K562 (cell line): ENCODE results near the gene CCNY. TPM values are rescaled to one million over a fixed set of nuclear protein-coding genes. Genes with fewer than 3 reads are reported as not detected.
A peak's percentile ranks its signal among the peaks of the same experiment; 100 is the strongest.

Experiments
- ATAC-seq: fragments of 200-7000 bp; cut with Tn5 transposase; 3 replicates; pipeline ENCODE4 v1.9.1; 2020; ENCODE audit warnings: moderate library complexity
- BruUV-seq: library from RNA; stranded (reverse); fragments of 400-500 nt; replicated peaks from 2 replicates; lab custom pipeline; 2021; lab: Mats Ljungman, UMichigan
- CTCF ChIA-PET: fragments of 300-600 bp; formaldehyde crosslinking; extraction: SDS; loops from one replicate; lab custom pipeline; 2021; ENCODE audit warnings: low intra/inter-chr PET ratio; lab: Yijun Ruan, JAX
- POLR2A ChIA-PET: fragments of 300-600, 350-650 bp; sonication (Branson Sonifier 250); formaldehyde crosslinking; extraction: SDS; loops from one replicate; lab custom pipeline; 2021; ENCODE audit warnings: antibody characterized with exemption, inconsistent platforms; lab: Yijun Ruan, JAX
- DNase-seq, 4 experiments: peaks; one replicate each; pipeline versions ENCODE4 v3.0.0 to v3.0.0-alpha.2; 2011 to 2018; ENCODE audit warnings: low spot score in 3 of 4, mixed read lengths in 3 of 4; ENCODE audit errors: extremely low read depth in 1 of 4
- FAIRE-seq: peaks from 2 replicates; lab custom pipeline; 2011; peaks lifted over from hg19 to GRCh38; lab: Jason Lieb, UNC
- H2AFZ ChIP-seq: 2 replicates; pipeline ENCODE4 v1.6.0; 2011; ENCODE audit warnings: low read depth, low read length, control low read depth, inconsistent platforms
- H3K27ac ChIP-seq: fragments of 200-600 bp; 3 replicates; pipeline ENCODE4 v1.8.0; 2011; ENCODE audit warnings: low read depth, mild to moderate bottlenecking, control low read depth, inconsistent platforms, low read length, moderate library complexity, mixed read lengths; ENCODE audit errors: extremely low read depth
- H3K27me3 ChIP-seq, 2 experiments: fragments of 300-600 bp in 1 of 2; 2 replicates in 1 of 2; 3 replicates in 1 of 2; pipeline versions ENCODE4 v1.6.0 to v1.8.0; 2011; ENCODE audit warnings: inconsistent platforms in 2 of 2, low read length in 2 of 2, mild to moderate bottlenecking in 1 of 2, mixed read lengths in 1 of 2, moderate library complexity in 1 of 2; ENCODE audit not compliant: control insufficient read depth in 2 of 2, insufficient read depth in 2 of 2
- H3K36me3 ChIP-seq: fragments of 300-600 bp; 3 replicates; pipeline ENCODE4 v1.8.0; 2011; ENCODE audit warnings: mild to moderate bottlenecking, low read length, inconsistent platforms; ENCODE audit not compliant: control insufficient read depth, insufficient read depth
- H3K4me1 ChIP-seq, 2 experiments: fragments of 200-600 bp in 1 of 2; replicated peaks in 1 of 2; 2 replicates in 1 of 2; 3 replicates in 1 of 2; pipeline versions ENCODE4 v1.5.1 to v1.8.0; 2011; ENCODE audit warnings: inconsistent platforms in 2 of 2, low read length in 2 of 2, mild to moderate bottlenecking in 1 of 2, mixed read lengths in 1 of 2, moderate library complexity in 1 of 2; ENCODE audit not compliant: control insufficient read depth in 2 of 2, insufficient read depth in 2 of 2
- H3K4me2 ChIP-seq: 2 replicates; pipeline ENCODE4 v1.6.1; 2011; ENCODE audit warnings: low read length, control low read depth, inconsistent platforms, mixed read lengths; ENCODE audit not compliant: insufficient read depth
- H3K4me3 ChIP-seq: fragments of 200-600 bp; sonication (generic), shearing (Covaris generic); 2 replicates; pipeline ENCODE4 v1.5.1; 2016; ENCODE audit warnings: control low read depth, inconsistent platforms
- H3K79me2 ChIP-seq: fragments of 200-600 bp; 3 replicates; pipeline ENCODE4 v1.8.0; 2011; ENCODE audit warnings: low read length, inconsistent platforms; ENCODE audit not compliant: control insufficient read depth, insufficient read depth
- H3K9ac ChIP-seq, 2 experiments: 2 replicates each; pipeline versions ENCODE4 v1.6.0 to v1.6.1; 2011; ENCODE audit warnings: low read depth in 2 of 2, low read length in 2 of 2, control low read depth in 1 of 2, inconsistent platforms in 1 of 2, mild to moderate bottlenecking in 1 of 2, mixed read lengths in 1 of 2; ENCODE audit not compliant: insufficient read depth in 1 of 2
- H3K9me1 ChIP-seq: one replicate; pipeline ENCODE4 v1.6.0; 2011; ENCODE audit warnings: inconsistent platforms, mild to moderate bottlenecking, low read length, moderate library complexity; ENCODE audit not compliant: control insufficient read depth, insufficient read depth
- H3K9me3 ChIP-seq: replicated peaks from 2 replicates; pipeline ENCODE4 v1.5.1; 2011; ENCODE audit warnings: low read depth, low read length, inconsistent platforms; ENCODE audit not compliant: control insufficient read depth, insufficient read depth
- H4K20me1 ChIP-seq: replicated peaks from 2 replicates; pipeline ENCODE4 v1.6.1; 2011; ENCODE audit warnings: low read length, inconsistent platforms, mixed read lengths; ENCODE audit not compliant: control insufficient read depth, insufficient read depth
- ATF2 ChIP-seq: sonication (generic); formaldehyde crosslinking; IDR thresholded peaks from 2 replicates; pipeline ENCODE4 v1.8.1; 2022; ENCODE audit warnings: missing genetic modification reagents
- CBX5 ChIP-seq: IDR thresholded peaks from 2 replicates; pipeline ENCODE4 v1.6.1; 2014; ENCODE audit warnings: low read depth, borderline replicate concordance
- CREB1 ChIP-seq, 2 experiments: sonication (generic) in 1 of 2; formaldehyde crosslinking in 1 of 2; IDR thresholded peaks; 2 replicates each; pipeline versions ENCODE4 v1.6.1 to v1.8.0; 2012 to 2022; ENCODE audit warnings: inconsistent platforms in 1 of 2, mild to moderate bottlenecking in 1 of 2, missing genetic modification reagents in 1 of 2, moderate library complexity in 1 of 2
- EP400 ChIP-seq: fragments of 450-650 bp; IDR thresholded peaks from 2 replicates; pipeline ENCODE4 v1.6.1; 2017; ENCODE audit warnings: antibody characterized with exemption, mild to moderate bottlenecking, moderate library complexity
- GTF2A2 ChIP-seq: IDR thresholded peaks from 2 replicates; pipeline ENCODE4 v1.6.1; 2016; ENCODE audit warnings: mild to moderate bottlenecking, missing genetic modification characterization, missing compliant biosample characterization
- RERE ChIP-seq: sonication (generic); formaldehyde crosslinking; IDR thresholded peaks from 2 replicates; pipeline ENCODE4 v1.8.0; 2023; ENCODE audit warnings: missing genetic modification reagents, mild to moderate bottlenecking, borderline replicate concordance
- SAFB ChIP-seq: fragments of 200-400 bp; formaldehyde crosslinking; IDR thresholded peaks from 2 replicates; pipeline ENCODE4 v1.6.1; 2017; ENCODE audit warnings: low read depth, low read length, borderline replicate concordance
- SFPQ ChIP-seq: fragments of 200-400 bp; formaldehyde crosslinking; IDR thresholded peaks from 2 replicates; pipeline ENCODE4 v1.6.1; 2017; ENCODE audit warnings: mild to moderate bottlenecking, low read depth, low read length, moderate library complexity
- ZHX1 ChIP-seq: fragments of 150-350 bp; conservative IDR thresholded peaks from 2 replicates; pipeline ENCODE4 v1.6.1; 2014; ENCODE audit warnings: low read length
- WGBS: fragments of 100-300 bp; shearing (Covaris generic); methylation state at CpG from one replicate; pipeline ENCODE4 v1.1.6; 2016; ENCODE audit warnings: low coverage, mixed read lengths; ENCODE audit not compliant: insufficient coverage; ENCODE audit errors: missing lambda C conversion rate; 5-methylcytosine and 5-hydroxymethylcytosine counted together
- in situ Hi-C: fragments of 300-500 bp; cut with MboI; formaldehyde crosslinking; loops from 4 replicates; pipeline ENCODE4 v1.15.0; 2018; ENCODE audit warnings: inconsistent platforms, mixed read lengths
- intact Hi-C: fragments of 100-400 bp; cut with micrococcal nuclease; formaldehyde crosslinking; loops from 2 replicates; pipeline ENCODE4 v1.14.2; 2022
- polyA plus RNA-seq, 8 experiments: library from polyadenylated mRNA; depleted of rRNA in 4 of 8; stranded (reverse) in 5 of 8; unstranded in 3 of 8; fragments of >200 nt; fragmentation: Nextera tagmentation in 2 of 8; fragmentation: Illumina TruSeq in 1 of 8; extraction: Ambion mirVana in 2 of 8; extraction: Trizol in 1 of 8; gene quantifications; 2 replicates each; pipeline versions ENCODE4 v1.2.1 to v1.2.3, GENCODE V29; 2011 to 2014; ENCODE audit warnings: inconsistent platforms in 1 of 8, missing spikeins in 1 of 8
- total RNA-seq, 7 experiments: library from RNA; depleted of rRNA in 6 of 7; stranded (reverse); fragments of >200 nt in 6 of 7; fragmentation: Illumina TruSeq in 2 of 7; extraction: Trizol in 2 of 7; gene quantifications; 2 replicates each; pipeline versions ENCODE4 v1.2.1 to v1.2.3, GENCODE V29; 2011 to 2021; ENCODE audit warnings: low replicate concordance in 1 of 7

CCNY gene
- total and polyA plus RNA-seq, 9 of the 15 experiments (the other 6 are each of a cell fraction or from before 2014, with no cell fraction given) = 8.4 to 109 (median 38.6) TPM

GRCh38 chr10:35390843-35391152, 54.5 kb downstream of the CCNY start:
- POLR2A ChIA-PET = interaction anchor here (1.1 to 1.5 kb wide), 2 partner anchors 8 to 66 kb away, joined by 3 to 4 read pairs; no protein-coding TSS in a partner anchor
- peak; percentile 58; the same call in 1 of the 2 replicates for TF ChIP-seq RERE (CRISPR knock-in tag)
- no peak for TF ChIP-seq SAFB
- TF ChIP-seq SFPQ = no peak
- TF ChIP-seq ATF2 (CRISPR knock-in tag) = no peak
- 0 out of 2 replicates have a peak, but pooled peaks have one; percentile 30 for TF ChIP-seq GTF2A2 (tag)
- TF ChIP-seq CBX5 = no peak
- TF ChIP-seq EP400 = no peak
- no peak for TF ChIP-seq ZHX1
- TF ChIP-seq CREB1 (IDR thresholded peaks at IDR 0.05) = no peak
- no peak for TF ChIP-seq CREB1 (CRISPR knock-in tag; IDR thresholded peaks at IDR 0.05)

More at GRCh38 chr10:35390843-35391152, 54.5 kb downstream of the CCNY start:
- Histone ChIP-seq H3K9ac (no peak overlapping the region; a peak in 1 of 4 replicates), H3K9me1 (no peaks in the 10 kb centered on the region), H3K27me3 (no peaks in the 10 kb centered on the region), H3K4me3 (no peak overlapping the region), H3K79me2 (peaks cover 100% of the 10 kb centered on the region), H3K36me3 (no peaks in the 10 kb centered on the region; the same call in 2 of the 3 replicates), H4K20me1 (no peaks in the 10 kb centered on the region), H3K9me3 (peaks cover 14% of the 10 kb centered on the region), H3K4me2 (peak overlapping the region; percentile 86; the same call in 1 of the 2 replicates), H3K4me1 (peaks cover 11 to 88% of the 10 kb centered on the region in 2 experiments; a peak in 4 of 5 replicates), H3K27ac (peak overlapping the region; percentile 99), H2AFZ (no peak overlapping the region)
- 96% methylated on average over 2 of the region's 2 CpGs for WGBS
- CTCF ChIA-PET = no interaction called here
- BruUV-seq = no TSS peak
- FAIRE-seq (no peak), DNase-seq (no peak), ATAC-seq (no peak)
- in situ Hi-C loops (no loop called here), intact Hi-C loops (loop anchor here (1.0 to 5.0 kb wide), 3 partner anchors 11 to 62 kb away; partner anchors contain the start of gene CCNY)
